Measurements from ENCODE around the gene LRP1B. TPM values are rescaled to one million over a fixed set of nuclear protein-coding genes. Genes with fewer than 3 reads are reported as not detected.

Gene LRP1B
- total RNA-seq, 1 donor from 2014 or later: 0.25 TPM

DNA sequence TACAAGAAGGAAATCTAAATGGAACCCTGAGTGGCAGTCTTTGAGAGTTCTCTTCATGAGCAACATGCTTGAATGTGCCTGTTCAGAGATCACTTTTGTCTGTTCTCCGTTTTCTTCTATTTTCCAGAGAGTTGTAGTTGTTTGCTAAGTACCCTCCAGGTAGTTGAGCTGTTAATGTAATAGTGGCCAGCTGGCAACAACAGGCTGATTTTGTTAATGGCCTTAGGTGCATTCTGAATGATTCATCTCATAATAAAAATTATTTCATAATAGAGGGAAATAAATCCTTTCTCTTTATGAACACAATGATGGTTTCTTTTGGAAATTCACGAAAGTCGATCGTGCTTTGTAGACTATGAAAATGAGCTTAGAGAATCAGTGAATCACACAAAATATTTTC, 136.8 kb downstream of the LRP1B start:
- TF ChIP-seq, protein P1, sequence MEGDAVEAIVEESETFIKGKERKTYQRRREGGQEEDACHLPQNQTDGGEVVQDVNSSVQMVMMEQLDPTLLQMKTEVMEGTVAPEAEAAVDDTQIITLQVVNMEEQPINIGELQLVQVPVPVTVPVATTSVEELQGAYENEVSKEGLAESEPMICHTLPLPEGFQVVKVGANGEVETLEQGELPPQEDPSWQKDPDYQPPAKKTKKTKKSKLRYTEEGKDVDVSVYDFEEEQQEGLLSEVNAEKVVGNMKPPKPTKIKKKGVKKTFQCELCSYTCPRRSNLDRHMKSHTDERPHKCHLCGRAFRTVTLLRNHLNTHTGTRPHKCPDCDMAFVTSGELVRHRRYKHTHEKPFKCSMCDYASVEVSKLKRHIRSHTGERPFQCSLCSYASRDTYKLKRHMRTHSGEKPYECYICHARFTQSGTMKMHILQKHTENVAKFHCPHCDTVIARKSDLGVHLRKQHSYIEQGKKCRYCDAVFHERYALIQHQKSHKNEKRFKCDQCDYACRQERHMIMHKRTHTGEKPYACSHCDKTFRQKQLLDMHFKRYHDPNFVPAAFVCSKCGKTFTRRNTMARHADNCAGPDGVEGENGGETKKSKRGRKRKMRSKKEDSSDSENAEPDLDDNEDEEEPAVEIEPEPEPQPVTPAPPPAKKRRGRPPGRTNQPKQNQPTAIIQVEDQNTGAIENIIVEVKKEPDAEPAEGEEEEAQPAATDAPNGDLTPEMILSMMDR (IDR thresholded peaks at IDR 0.05): no peak
- Mint-ChIP-seq H3K36me3 (ENCODE audit: low read depth) (no peaks in the 10 kb centered on the region), H3K4me3 (ENCODE audit: unreplicated experiment) (no peak overlapping the region), H3K4me1 (ENCODE audit: low read depth) (no peaks in the 10 kb centered on the region), H3K27me3 (ENCODE audit: low read depth) (no peaks in the 10 kb centered on the region), H3K9me3 (ENCODE audit: low read depth) (no peaks in the 10 kb centered on the region), H3K27ac (ENCODE audit: unreplicated experiment) (no peak overlapping the region)
- DNase-seq (ENCODE audit: low spot score): no peak

DNA sequence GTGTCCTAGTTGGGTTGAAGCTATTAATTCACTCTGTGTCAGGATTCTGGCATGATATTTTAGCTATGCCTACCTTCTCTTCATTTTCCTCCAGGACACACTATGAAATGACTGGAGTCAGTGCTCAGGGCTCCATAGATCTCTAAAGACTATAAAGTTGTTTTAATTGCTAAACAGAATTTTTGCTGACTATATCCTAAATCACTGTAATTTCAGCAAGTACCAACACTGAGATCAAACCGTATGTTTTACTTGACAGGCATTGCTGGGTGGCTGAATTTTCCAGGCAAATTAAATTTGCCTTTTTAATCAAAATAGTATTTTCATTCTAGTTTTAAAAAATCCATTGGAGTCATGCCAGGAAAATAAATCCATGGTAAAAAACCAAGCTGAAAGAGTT, 138.1 kb downstream of the LRP1B start:
- Mint-ChIP-seq H3K4me3 (ENCODE audit: unreplicated experiment) (no peak overlapping the region), H3K36me3 (ENCODE audit: low read depth) (no peaks in the 10 kb centered on the region), H3K27ac (ENCODE audit: unreplicated experiment) (no peak overlapping the region), H3K9me3 (ENCODE audit: low read depth) (no peaks in the 10 kb centered on the region), H3K27me3 (ENCODE audit: low read depth) (no peaks in the 10 kb centered on the region), H3K4me1 (ENCODE audit: low read depth) (no peaks in the 10 kb centered on the region)
- no peak for DNase-seq (ENCODE audit: low spot score)
- TF ChIP-seq, protein P1 (IDR thresholded peaks at IDR 0.05): no peak

DNA sequence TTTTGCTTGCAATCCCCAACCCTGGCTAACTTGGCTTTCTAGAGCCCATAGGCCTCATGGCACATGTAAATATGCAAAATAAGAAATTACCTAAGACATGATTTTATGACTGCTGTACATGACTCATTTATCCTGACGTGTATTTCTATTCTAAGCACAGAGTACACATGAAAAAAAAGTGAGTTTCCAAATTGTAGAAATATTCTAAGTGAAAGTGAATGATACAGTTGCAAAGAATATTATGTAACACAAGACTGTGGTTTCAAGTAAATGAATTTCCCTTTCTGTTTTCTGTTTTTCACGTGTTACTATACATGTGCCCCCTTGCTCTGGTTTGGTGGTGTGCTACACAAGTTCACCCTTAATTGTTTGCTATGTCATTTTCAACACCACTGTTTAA, 162.4 kb downstream of the LRP1B start:
- Mint-ChIP-seq H3K9me3 (ENCODE audit: low read depth) (no peaks in the 10 kb centered on the region), H3K36me3 (ENCODE audit: low read depth) (no peaks in the 10 kb centered on the region), H3K27me3 (ENCODE audit: low read depth) (no peaks in the 10 kb centered on the region), H3K27ac (ENCODE audit: unreplicated experiment) (no peak overlapping the region), H3K4me1 (ENCODE audit: low read depth) (peaks cover 9% of the 10 kb centered on the region), H3K4me3 (ENCODE audit: unreplicated experiment) (no peak overlapping the region)
- DNase-seq (ENCODE audit: low spot score): no peak
- TF ChIP-seq, protein P1 (IDR thresholded peaks at IDR 0.05): no peak

DNA sequence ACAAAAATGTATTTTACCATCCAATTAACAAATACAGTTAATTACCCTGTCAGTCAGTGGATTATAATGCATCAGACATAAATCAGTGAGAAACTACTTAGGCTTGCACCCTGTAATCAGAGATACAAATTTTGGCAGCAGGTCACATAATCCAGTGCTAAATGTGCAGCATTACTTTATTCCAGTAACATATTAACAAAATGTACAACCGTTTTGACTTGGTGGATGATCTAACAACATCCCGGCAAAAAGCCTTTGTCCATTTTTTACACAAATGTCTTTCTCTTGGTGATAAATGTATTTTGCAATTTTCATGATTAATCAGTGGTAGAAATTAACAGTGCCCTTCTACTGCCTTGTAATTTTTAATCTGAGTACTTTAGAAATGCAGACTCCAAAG, 162.8 kb downstream of the LRP1B start:
- no peaks in the 10 kb centered on the region for H3K9me3 Mint-ChIP-seq (ENCODE audit: low read depth)
- H3K36me3 Mint-ChIP-seq (ENCODE audit: low read depth): no peaks in the 10 kb centered on the region
- H3K27ac Mint-ChIP-seq (ENCODE audit: unreplicated experiment): no peak overlapping the region
- DNase-seq (ENCODE audit: low spot score): no peak
- H3K27me3 Mint-ChIP-seq (ENCODE audit: low read depth): no peaks in the 10 kb centered on the region
- peaks cover 9% of the 10 kb centered on the region for H3K4me1 Mint-ChIP-seq (ENCODE audit: low read depth)
- TF ChIP-seq, protein P1 (IDR thresholded peaks at IDR 0.05): no peak
- H3K4me3 Mint-ChIP-seq (ENCODE audit: unreplicated experiment): no peak overlapping the region

DNA sequence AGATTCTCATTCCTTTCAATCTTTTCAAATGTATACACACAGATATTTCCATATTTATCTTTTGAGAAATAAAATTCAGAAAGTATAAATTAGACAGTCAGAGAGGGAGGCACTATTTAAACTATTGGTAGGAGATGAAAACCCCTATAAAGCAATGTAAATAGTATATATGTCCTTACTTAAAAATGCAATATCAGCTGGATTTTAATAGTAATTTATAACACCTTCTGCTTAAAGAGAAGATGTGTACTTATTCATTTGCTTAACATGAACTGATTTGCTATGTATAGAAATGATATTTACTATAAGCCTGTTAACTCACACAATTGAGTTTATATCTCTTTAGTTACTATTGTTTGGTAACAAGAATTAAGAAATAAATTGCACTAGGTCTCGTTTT, 163.3 kb downstream of the LRP1B start:
- H3K9me3 Mint-ChIP-seq (ENCODE audit: low read depth): no peaks in the 10 kb centered on the region
- H3K4me3 Mint-ChIP-seq (ENCODE audit: unreplicated experiment): no peak overlapping the region
- no peaks in the 10 kb centered on the region for H3K27me3 Mint-ChIP-seq (ENCODE audit: low read depth)
- TF ChIP-seq, protein P1 (IDR thresholded peaks at IDR 0.05): no peak
- H3K36me3 Mint-ChIP-seq (ENCODE audit: low read depth): no peaks in the 10 kb centered on the region
- DNase-seq (ENCODE audit: low spot score): no peak
- no peak overlapping the region for H3K27ac Mint-ChIP-seq (ENCODE audit: unreplicated experiment)
- peaks cover 9% of the 10 kb centered on the region for H3K4me1 Mint-ChIP-seq (ENCODE audit: low read depth)
